Measurements from ENCODE around the gene MBP.

The MBP gene

DNA sequence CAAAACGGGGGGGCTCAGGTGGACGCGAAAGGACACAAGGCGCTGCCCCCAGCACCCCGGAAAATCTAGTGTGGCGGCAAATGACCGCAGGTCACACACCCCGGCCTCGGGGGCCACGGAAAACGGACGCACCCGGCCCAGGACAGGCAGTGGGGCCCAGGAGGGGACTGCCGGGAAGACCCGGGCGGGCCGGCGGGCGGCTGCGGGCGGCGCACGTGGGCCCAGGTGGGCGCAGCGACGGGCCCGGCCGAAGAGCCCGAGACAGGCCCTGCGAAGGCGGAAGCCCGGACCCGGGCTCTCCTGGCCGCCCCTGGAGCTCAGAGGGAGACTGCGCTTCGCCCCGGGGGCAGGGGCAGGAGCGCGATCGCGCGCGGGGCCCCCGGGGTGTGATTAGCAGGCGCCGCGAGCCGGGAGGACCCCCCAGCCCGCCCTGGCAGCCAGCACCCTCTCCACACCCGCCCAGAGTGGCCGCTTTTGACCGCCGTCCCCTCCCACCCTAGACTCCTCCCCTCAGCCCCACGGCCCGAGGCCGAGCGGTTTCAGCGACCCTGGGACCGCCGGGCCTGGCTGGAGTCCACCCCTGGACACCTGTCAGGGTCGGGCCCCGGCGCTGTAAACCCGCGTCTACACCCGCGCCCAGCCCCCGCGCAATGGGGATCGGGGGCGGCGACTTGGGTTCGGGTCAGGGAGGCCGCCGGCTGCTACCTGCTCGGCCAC lies 773 bp downstream of the MBP start:
- DNase-seq = peak; percentile 38

DNA sequence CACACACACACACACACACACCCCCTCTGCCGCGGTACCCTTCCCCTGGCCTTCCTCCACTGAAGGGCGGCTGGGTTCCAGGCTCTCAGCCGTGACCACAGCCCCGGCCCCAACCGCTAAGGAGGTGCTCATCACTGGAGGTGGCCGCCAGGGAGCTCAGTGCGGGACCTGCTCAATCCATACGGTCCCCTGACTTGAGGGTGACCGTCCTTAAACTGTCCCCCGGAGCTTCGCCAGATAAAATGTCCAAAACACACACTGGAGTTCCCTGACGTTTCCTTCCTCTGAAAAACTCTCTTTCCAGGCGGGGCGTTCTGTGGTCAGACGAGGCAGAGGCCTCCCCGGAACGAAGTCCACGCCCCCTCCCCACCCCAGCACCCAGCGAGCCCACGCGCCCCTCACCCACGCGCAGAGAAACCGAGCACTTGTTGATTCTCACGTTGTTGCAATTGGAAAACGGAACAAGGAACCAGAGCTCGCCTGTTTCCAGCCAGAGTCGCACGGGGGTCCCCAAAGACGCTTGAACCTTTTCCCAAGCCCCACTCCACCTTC lies 1.4 kb downstream of the MBP start:
- peak; percentile 62 for DNase-seq

DNA sequence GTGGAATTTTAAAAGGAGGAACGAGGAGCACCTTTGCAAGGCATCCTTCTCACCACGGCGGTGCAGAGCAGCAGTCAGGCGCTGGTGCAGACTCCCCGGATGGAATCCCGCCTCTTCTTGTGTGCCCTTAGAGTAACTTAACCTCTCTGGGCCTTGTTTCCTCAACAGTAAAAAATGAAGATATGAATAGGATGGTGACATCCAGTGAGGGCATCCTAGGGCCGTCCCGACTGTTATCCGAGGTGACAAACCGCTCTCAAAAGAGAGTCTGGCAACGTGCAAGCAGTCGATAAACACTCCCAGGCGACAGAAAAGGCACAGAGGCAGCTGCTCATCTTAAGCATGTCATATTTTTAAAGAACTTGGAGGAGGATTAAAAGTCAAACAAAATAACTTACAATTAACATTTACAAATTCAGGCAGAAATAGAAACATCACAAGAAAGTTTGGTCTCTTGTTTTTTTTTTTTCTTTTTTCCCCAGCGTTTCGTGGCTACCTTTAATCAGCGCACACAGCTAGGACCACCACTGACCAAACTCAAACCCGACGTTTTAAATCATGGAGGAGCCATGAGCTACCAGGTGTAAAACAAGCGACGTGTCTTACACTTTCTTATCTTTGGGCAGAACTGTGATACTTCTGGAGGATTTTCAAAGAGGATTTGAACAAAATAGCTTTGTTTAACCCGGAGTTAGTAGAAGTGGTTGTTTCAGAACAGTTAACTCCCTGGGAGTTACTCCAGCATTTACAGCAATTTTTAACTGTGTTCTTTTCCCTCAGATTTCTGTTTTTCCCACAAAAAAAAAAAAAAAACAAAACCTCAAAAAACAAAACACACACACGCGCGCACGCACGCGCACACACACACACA lies 2.1 kb downstream of the MBP start:
- no peak for DNase-seq

DNA sequence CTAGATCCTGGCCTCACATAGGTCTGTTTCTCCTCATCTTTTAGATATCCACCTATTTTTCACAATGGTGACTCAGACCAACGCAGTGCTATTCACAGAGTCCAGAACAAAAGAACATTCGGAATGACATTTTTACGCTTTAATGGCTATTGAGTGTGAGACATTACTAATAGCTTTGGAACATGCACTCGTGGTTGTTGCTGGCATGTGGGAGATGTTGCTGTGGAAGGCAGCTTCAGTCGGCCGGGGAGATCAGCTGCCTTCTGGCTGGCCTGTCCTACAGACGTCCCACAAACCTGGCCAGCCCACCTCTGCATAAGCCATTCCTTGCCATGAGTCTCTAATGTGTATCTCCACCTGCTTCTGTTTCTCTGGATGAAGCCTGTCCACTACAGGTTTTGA lies 3.4 kb downstream of the MBP start:
- no peak for DNase-seq

DNA sequence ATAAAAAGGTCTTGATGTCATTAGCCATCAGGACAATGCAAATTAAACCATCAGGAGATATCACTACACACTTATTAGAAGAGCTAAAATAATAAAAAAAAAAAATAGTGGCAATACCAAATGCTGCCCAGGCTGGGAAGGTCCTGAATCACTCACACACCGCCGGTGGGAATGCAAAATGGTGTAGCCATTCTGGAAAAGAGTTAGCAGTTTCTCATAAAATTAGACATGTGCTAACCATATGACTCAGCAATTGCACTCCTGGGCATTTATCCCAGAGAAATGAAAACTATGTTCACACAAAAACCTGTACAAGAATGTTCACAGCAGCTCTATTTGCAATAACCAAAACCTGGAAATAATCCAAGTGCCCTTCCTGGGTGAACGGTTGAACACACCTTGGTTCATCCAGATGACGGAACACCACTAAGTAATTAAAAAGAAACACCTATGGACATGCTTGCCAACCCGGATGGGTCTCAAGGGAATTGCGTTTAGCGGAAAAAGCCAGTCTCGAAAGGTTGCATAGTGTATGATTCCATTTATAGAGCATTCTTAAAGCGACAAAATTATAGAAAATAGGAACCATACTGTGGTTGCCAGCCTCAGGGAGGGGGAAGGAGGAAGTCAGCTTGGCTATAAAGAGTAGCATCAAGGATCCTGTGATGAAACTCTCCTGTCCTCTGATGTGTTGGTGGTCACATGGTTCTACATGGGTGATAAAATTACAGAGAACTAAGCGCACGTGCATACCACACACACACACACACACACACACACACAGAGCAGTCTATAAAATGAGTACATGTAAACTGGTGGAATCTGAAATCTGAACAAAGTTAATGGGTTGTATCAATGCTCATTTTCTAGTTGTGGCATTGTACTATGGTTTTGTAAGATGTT lies 4.6 kb downstream of the MBP start:
- peak; percentile 55 for DNase-seq

DNA sequence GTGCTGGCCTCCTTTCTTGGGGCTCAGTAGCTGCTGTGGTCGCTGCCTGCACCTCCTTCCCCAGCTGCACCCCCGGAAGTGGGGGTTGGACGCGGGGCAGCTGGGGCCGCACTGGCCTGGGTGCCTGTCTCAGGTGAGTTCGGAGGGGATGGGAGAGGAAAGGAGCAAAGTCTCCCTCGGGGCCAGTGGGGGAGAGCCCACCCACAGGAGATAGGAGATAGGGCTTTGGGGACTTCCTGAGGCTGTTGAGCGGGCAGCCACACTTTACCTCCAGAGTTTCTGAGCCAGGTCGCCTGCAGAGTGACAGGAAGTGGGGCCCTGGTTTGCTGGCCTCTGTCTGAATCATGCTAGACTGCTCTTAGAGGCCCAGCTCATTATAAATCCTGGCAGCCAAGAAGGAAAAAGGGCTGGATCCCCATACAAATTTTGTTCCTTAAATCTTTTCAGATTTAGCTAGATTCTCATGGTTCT lies 8.1 kb downstream of the MBP start:
- DNase-seq = peak; percentile 73

DNA sequence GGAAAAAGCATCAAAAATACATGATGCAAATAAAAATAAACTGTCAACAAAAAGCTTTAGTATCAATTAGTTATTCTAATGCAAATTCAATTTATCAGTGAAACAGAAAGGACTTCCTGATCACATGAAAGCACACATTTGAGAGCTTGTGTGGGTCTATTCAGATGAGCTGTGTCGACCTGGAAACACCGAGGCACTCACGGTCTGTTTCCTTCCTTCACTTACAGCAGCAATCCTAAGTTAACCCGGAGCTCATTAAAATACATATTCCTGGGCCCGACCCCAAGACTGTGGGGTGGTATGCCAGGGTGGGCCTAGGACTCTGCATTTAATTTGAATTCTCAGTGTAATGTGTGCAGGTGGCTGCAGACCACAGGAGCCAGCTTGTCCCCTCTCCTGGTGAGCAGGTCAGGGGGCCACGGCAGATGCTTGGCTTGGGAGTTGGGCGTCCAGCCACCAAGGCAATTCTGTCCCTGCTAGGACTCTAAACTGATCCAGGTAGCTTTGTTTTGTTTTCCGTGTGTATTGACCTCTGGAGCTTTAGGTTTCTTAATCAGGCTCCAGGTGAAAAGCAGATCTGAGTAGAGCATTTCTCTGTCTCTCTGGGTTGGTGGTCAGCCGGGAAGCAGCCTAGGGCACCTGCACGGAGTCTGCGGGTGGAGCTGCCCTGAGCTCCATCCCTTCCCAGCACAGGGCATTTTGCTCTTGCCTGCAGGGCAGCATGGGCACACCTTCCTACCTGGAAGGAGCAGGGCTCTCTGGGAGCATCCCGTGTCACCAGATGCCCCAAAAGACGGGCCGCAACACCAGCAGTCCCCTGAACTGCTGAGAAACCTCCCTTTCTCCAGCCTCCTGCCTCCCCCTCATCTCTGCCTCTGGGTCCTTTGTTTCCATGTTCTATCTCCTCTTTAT lies 9.0 kb downstream of the MBP start:
- no peak for DNase-seq

DNA sequence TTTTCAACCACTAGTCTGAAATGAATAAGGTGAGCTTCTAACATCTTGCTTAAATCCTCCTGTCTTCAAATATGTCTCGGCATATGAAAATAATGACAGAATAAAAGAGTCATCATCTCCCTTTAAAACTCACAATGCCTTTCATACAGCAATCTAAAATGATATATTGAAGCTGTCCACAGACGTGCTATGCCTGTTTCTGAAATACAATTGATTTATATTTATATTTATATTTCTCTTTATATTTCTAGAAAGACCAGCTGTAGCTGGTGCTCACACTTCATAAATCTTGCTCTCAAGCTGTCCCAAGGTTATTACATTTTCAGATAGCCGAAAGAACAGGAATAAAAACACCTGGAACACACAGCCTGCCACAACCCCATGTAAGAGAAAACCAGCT lies 11.1 kb downstream of the MBP start:
- DNase-seq = no peak

DNA sequence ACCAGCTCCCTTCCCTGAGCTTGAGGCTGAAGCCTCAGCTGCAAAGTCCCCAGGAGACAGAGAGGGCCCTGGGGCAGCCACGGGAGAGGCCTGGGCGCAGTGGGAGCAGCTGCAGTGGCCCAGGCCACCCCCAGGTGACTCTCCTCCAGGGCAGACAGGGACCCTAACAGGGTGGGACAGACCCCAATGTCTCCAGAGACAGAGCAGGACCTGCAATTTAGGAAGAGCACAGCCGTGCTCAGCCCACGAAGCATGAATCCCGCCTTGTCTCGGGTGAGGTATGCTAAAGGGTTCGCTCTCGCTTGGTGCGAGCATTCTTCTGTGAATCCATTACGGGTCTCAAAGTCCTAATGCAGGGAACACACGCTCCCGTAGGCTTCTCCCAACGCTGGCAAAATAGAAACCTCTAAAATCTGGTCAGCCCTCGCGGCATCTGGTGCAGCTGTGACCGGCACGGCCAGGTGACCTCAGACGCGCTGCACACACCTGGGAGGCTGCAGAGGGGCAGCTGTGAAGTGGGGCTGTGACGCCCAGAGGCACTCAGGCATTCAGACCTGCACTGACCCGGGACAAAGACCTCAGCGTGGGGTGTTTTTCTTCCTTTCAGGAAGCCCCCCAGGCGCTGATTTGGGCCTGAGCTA lies 12.6 kb downstream of the MBP start:
- DNase-seq = no peak

DNA sequence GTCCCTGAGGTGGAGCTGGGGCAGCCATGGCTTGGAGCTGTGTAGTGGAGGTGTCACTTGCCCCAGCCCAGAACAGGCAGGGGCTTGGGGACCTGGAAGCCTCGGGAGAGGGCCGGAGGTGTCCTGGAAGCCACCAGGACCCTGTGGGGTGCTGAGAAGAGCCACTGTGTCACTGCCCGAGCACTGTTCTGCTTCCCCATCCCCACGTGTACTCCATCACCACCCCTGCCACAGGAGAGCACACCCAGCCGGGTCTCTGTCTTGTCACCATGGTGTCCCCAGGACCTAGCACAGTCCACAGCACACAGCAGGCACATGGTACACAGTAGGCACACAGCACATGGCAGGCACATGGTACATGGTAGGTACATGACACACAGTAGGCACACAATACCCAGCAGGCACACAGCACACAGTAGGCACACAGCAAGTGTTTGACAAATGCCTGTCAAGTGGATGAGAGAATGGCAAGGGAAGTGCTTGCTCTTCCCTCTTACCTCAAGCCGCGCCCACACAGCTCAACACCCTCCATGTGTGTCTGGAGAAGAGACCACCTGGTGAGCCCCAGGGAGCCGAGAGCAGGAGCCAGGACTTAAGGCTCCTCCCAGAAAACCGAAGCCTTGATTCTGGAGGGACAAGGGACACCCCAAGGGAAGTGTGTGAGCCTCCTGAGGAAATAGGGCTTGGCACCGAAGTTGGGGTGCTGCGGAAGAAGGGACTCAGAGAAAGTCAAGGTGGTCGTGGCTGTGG lies 13.3 kb downstream of the MBP start:
- no peak for DNase-seq

DNA sequence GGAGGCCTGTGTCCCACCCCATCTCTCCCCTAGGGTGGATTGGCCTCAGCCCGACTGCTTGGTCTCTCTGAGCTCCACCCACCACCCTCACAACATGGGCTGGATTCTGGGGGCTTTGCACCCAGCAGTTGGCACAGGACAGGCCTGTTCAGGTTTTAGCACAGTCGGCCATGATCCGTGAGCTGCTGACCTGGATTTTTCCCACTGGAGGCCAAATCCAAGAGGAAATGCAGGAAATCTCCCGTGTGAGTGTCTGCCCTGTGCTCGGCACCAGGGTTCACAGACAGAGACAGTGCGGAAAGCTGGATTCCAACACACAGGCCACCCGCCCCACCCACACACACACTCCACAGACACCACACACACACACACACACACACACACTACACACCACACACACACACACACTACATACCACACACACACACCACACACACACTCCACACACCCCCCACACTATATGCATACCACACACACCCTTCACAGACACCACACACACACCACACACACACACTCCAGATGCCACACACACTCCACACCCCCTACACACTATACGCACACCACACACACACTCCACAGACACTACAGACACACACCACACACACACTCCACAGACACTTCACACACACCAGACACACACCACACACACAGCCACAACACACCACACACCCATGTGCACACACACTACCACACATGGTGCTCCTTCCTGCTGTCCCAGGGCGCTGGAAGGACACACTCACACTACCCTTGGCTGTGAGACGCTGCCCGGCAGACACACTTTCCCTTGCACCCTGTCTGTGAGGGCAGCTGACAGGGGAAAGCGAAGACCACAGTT lies 14.1 kb downstream of the MBP start:
- no peak for DNase-seq

DNA sequence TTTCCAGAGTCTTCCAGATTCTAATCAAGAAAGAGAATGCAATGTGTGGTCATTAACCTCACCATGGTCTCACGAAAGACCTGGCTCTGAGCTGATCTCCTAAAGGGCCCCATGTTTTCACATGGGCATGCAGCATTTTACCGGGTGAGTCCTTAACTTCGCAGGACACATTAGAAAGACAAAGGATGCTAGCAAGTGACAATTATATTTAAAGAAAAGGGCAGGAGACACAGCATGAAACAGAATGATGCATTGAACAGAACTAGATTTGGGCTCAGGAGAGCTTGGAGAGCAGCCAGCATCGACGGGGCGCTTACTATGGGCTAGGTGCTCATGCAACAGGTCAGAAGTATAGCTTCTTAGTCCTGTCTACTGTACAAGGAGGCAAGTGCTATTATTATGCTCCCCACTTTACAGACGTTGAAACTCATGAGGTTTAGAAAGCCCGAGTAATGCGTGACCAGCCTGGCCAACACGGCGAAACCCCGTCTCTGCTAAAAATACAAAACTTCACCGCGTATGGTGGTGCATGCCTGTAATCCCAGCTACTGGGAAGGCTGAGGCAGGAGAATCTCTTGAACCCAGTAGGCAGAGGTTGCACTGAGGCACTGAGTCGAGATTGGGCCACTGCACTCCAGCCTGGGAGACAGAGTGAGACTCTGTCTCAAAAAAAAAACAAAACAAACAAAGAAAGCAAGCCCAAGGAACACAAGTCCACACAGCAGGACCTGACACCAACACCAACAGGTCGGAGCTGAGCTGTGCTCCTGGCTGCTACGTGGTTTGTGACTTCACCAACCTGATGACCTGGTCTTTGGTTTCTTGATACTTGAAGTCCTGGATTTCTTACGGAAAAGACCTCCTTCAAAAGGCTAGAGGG lies 16.1 kb downstream of the MBP start:
- no peak for DNase-seq

DNA sequence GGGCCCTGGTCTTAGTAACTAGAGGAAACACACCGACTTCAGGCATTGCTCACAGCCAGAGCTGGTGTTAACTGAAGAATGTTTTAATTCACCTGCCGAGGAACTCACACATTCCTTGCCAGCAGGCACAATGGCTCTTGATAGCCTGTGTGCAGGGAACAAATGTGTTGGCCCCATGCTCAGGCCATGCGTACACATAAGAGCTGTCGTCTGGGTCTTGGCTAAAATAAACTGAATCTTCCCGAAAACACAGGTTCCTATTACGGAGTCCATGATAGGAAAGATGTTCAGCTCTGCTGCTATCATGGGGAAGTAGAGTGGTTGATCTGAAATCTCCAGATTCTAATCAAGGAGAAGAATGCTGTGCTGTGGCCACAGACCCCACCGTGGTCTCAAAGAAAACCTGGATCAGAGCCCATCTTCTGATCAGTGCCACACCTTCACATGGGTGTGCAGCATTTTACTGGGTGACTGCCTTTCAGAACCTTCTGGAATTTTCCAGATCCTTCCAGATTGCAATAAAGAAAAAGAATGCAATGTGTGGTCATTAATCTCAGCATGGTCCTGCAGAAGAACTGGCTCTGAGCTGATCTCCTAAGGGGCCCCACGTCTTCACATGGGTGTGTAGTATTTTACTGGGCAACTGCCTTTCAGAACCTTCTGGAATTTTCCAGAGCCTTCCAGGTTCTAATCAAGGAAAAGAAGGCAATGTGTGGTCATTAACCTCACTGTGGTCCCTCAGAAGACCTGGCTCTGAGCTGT lies 17.2 kb downstream of the MBP start:
- DNase-seq = no peak

DNA sequence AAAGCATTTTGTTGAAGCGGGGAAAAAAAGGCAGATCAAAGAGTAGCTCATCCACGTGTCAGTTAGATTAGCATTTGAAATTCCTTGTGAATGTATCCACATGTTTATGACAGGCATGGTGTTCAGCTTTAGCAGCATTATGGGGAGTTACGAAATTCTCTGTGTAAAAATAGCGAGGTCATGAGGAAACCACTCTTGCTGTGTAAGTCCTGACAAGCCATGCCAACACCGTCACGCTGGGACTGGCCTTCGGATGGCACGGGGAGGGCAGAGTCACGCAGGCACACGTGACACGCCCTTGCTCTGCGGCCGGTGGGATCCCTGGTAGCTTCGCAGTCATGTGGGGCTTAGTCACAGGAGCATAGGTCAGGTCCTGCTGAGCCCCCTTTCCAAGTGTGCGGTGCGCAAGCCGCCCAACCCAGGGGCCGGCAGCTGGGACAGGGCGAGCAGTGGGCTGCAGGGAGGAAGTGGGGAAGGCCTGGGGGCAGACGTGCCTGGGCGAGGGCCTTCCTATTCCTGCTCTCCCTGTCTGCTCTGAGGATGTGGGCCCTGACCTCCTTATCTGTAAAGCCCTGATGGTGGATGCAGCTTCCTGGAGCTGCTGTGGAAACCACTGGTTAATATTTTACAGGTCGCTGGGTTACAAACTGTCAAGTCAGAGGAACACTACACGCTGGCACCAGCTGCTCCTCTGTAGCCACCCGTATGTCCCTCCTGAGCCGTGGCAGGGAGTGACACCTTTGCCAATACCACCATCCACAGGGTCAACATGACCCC lies 18.0 kb downstream of the MBP start:
- peak; percentile 38 for DNase-seq

DNA sequence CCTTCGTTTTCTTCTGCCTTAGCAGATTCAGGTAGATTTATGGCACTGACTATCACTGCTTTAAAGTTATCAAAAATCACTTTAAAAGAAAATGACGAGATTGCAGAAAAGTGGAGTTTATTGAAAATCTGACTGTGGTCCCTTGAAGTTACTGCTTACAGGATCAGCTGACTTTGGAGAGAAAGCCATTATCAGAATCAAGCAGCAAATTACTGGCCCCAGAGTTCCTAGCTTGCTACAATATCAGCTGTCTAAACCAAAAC lies 18.5 kb downstream of the MBP start:
- DNase-seq = no peak

DNA sequence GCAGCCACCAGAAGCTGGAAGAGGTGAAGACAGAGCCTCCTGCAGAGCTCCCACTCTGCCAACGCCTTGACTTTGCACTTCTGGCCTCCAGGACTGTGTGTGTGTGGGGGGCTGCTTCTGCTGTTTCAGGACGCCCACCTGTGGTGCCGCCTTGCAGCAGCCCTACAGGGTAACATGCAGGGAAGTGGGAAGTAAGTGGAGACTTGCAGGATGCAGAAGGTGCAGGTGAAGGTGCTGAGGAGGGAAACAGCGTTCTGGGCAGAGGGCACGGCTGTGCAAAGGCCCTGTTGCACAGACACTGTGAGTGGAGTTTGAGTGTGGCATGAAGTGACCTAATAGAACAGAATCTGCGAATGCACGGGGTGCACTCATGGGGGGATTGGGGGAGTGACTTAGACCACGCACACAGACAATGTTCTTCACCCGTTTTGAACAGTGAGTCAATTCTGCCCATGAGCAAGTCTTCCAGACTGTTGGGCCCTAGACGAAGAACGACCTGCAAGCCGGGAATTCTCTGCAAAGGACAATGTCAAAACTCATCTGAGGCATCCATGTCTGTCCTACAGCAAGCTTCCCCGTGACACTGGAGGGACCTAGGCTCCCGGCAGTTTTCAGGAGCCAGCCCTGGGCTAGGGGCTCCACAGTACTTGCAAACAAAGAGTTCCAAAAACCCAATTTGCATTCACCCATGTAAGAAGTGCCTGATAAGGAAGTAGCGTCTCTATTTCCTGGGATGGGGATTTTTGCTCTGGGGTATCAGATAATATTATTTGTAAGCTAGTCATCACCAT lies 19.0 kb downstream of the MBP start:
- no peak for DNase-seq
